OCI-LY7 (cell line): ENCODE measurements around the gene KCNB1.

Source experiments
- EZH2phosphoT487 ChIP-seq: fragments of 200-600 bp; sonication (generic); IDR thresholded peaks from 2 replicates; pipeline ENCODE4 v1.6.1; 2018; ENCODE audit warnings: low read depth, borderline replicate concordance, mild to moderate bottlenecking, mixed run types, antibody characterized with exemption, low read length, moderate library complexity, mixed read lengths
- TF ChIP-seq, protein P1 (sequence below): fragments of 200-600 bp; sonication (generic); conservative IDR thresholded peaks from 2 replicates; pipeline ENCODE4 v1.5.1; 2014; ENCODE audit warnings: mild to moderate bottlenecking, antibody characterized with exemption, low read length, moderate library complexity, mixed read lengths

GRCh38 chr20:49345524-49345923 is 136.9 kb downstream of the KCNB1 start:
- TF ChIP-seq, protein P1, sequence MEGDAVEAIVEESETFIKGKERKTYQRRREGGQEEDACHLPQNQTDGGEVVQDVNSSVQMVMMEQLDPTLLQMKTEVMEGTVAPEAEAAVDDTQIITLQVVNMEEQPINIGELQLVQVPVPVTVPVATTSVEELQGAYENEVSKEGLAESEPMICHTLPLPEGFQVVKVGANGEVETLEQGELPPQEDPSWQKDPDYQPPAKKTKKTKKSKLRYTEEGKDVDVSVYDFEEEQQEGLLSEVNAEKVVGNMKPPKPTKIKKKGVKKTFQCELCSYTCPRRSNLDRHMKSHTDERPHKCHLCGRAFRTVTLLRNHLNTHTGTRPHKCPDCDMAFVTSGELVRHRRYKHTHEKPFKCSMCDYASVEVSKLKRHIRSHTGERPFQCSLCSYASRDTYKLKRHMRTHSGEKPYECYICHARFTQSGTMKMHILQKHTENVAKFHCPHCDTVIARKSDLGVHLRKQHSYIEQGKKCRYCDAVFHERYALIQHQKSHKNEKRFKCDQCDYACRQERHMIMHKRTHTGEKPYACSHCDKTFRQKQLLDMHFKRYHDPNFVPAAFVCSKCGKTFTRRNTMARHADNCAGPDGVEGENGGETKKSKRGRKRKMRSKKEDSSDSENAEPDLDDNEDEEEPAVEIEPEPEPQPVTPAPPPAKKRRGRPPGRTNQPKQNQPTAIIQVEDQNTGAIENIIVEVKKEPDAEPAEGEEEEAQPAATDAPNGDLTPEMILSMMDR, result no peak
- no peak for TF ChIP-seq EZH2phosphoT487
